Vagina (tissue), 2 donors: Measurements from ENCODE around the gene ATP5IF1. TPM values are rescaled to one million over a fixed set of nuclear protein-coding genes. Genes with fewer than 3 reads are reported as not detected.

ENCODE experiments used
- DNase-seq, 2 donors: peaks; one replicate each; pipeline ENCODE4 v3.0.0-alpha.2; 2017; ENCODE audit errors: extremely low spot score in 2 of 2
- H3K27ac ChIP-seq: fragments of 200-600 bp; sonication (generic); one replicate; pipeline ENCODE4 v1.5.1; 2019
- H3K27me3 ChIP-seq: fragments of 200-600 bp; sonication (generic); one replicate; pipeline ENCODE4 v1.5.1; 2019
- H3K36me3 ChIP-seq, 2 donors: fragments of 200-600 bp; sonication (generic); one replicate each; pipeline ENCODE4 v1.5.1; 2017 to 2019
- H3K4me1 ChIP-seq: fragments of 200-600 bp; sonication (generic); one replicate; pipeline ENCODE4 v1.5.1; 2019
- H3K4me3 ChIP-seq, 2 donors: fragments of 200-600 bp; sonication (generic); 1 replicate in 1 of 2; 2 replicates in 1 of 2; pipeline ENCODE4 v1.5.1; 2016 to 2019
- H3K9me3 ChIP-seq: fragments of 200-600 bp; sonication (generic); one replicate; pipeline ENCODE4 v1.5.1; 2019
- CTCF ChIP-seq, 3 experiments: fragments of 450-650 bp in 2 of 3; fragments of 200-600 bp in 1 of 3; sonication (generic) in 1 of 3; IDR thresholded peaks; one replicate each; pipeline ENCODE4 v1.5.1; 2017 to 2019; ENCODE audit warnings: antibody characterized with exemption in 3 of 3, mild to moderate bottlenecking in 2 of 3, moderate library complexity in 2 of 3
- POLR2A ChIP-seq, 2 donors: fragments of 450-650 bp; IDR thresholded peaks; one replicate each; pipeline ENCODE4 v1.6.1; 2017; ENCODE audit warnings: antibody characterized with exemption in 2 of 2, mild to moderate bottlenecking in 2 of 2, moderate library complexity in 2 of 2
- POLR2AphosphoS5 ChIP-seq, 2 donors: sonication (generic); formaldehyde crosslinking; IDR thresholded peaks; one replicate each; pipeline ENCODE4 v1.9.0; 2017; ENCODE audit warnings: antibody characterized with exemption in 2 of 2, mild to moderate bottlenecking in 2 of 2, low read depth in 1 of 2; ENCODE audit not compliant: insufficient read depth in 1 of 2
- intact Hi-C: fragments of 100-400 bp; cut with DNase I; formaldehyde crosslinking; loops from one replicate; pipeline ENCODE4 v1.15.1; 2023
- total RNA-seq: library from RNA; depleted of rRNA; stranded (reverse); fragments of >200 nt; gene quantifications from one replicate; pipeline ENCODE4 v1.2.3, GENCODE V29; 2016

Gene ATP5IF1
- total RNA-seq, 1 donor from 2014 or later, result 224 TPM

- intact Hi-C loops, result no loop called here
- Histone ChIP-seq H3K4me3 (peak overlapping the region; percentile 99 to 100), H3K27ac (peak overlapping the region; percentile 94), H3K9me3 (no peaks in the 10 kb centered on the region), H3K27me3 (no peaks in the 10 kb centered on the region), H3K36me3 (no peaks in the 10 kb centered on the region), H3K4me1 (peaks cover 27% of the 10 kb centered on the region)
- no peak for DNase-seq
- TF ChIP-seq POLR2AphosphoS5 (IDR thresholded peaks at IDR 0.05; ENCODE audit: insufficient read depth in 1 of 2, low read depth in 1 of 2) (no peak), POLR2A (IDR thresholded peaks at IDR 0.05) (no peak), CTCF (IDR thresholded peaks at IDR 0.05) (no peak)
These were observed 24.9 kb downstream of the ATP5IF1 start for GRCh38 chr1:28260803-28261174.

- intact Hi-C loops, result no loop called here
- no peak for DNase-seq
- H3K27ac ChIP-seq, result no peak overlapping the region
These were observed 29.0 kb downstream of the ATP5IF1 start for GRCh38 chr1:28264897-28265296.

GRCh38 chr1:28265577-28265976, 29.7 kb downstream of the ATP5IF1 start:
- Histone ChIP-seq H3K4me3 (no peak overlapping the region), H3K27me3 (no peaks in the 10 kb centered on the region), H3K9me3 (no peaks in the 10 kb centered on the region), H3K4me1 (peaks cover 18% of the 10 kb centered on the region), H3K36me3 (no peaks in the 10 kb centered on the region), H3K27ac (no peak overlapping the region)
- no peak for DNase-seq
- intact Hi-C loops, result no loop called here
- TF ChIP-seq POLR2A (IDR thresholded peaks at IDR 0.05) (no peak), CTCF (IDR thresholded peaks at IDR 0.05) (no peak), POLR2AphosphoS5 (IDR thresholded peaks at IDR 0.05; ENCODE audit: insufficient read depth in 1 of 2, low read depth in 1 of 2) (no peak)

More at GRCh38 chr1:28264897-28265296, 29.0 kb downstream of the ATP5IF1 start:
- TF ChIP-seq POLR2AphosphoS5 (IDR thresholded peaks at IDR 0.05; ENCODE audit: insufficient read depth in 1 of 2, low read depth in 1 of 2) (no peak), CTCF (IDR thresholded peaks at IDR 0.05) (no peak), POLR2A (IDR thresholded peaks at IDR 0.05) (no peak)
- no peaks in the 10 kb centered on the region for H3K36me3 ChIP-seq
- H3K4me1 ChIP-seq, result peaks cover 21% of the 10 kb centered on the region
- H3K27me3 ChIP-seq, result no peaks in the 10 kb centered on the region
- H3K4me3 ChIP-seq, result no peak overlapping the region
- H3K9me3 ChIP-seq, result no peaks in the 10 kb centered on the region

GRCh38 chr1:28266920-28267322, 31.0 kb downstream of the ATP5IF1 start:
- Histone ChIP-seq H3K36me3 (peaks cover 0 to 5% of the 10 kb centered on the region in 2 donors), H3K27me3 (no peaks in the 10 kb centered on the region), H3K4me3 (no peak overlapping the region), H3K4me1 (peaks cover 5% of the 10 kb centered on the region), H3K27ac (no peak overlapping the region), H3K9me3 (no peaks in the 10 kb centered on the region)
- intact Hi-C loops, result no loop called here
- no peak for DNase-seq
- TF ChIP-seq CTCF (IDR thresholded peaks at IDR 0.05), result no peak
- no peak for TF ChIP-seq POLR2A (IDR thresholded peaks at IDR 0.05)
- TF ChIP-seq POLR2AphosphoS5 (IDR thresholded peaks at IDR 0.05; ENCODE audit: insufficient read depth in 1 of 2, low read depth in 1 of 2), result no peak

- intact Hi-C loops, result no loop called here
- no peak for DNase-seq
- H3K36me3 ChIP-seq, result peaks cover 0 to 12% of the 10 kb centered on the region in 2 donors
- H3K27ac ChIP-seq, result no peak overlapping the region
- no peaks in the 10 kb centered on the region for H3K9me3 ChIP-seq
- H3K4me3 ChIP-seq, result no peak overlapping the region
- peaks cover 5% of the 10 kb centered on the region for H3K4me1 ChIP-seq
- no peak for TF ChIP-seq POLR2AphosphoS5 (IDR thresholded peaks at IDR 0.05; ENCODE audit: insufficient read depth in 1 of 2, low read depth in 1 of 2)
- no peak for TF ChIP-seq POLR2A (IDR thresholded peaks at IDR 0.05)
- TF ChIP-seq CTCF (IDR thresholded peaks at IDR 0.05), result no peak
- H3K27me3 ChIP-seq, result no peaks in the 10 kb centered on the region
These were observed 31.7 kb downstream of the ATP5IF1 start for GRCh38 chr1:28267633-28268032.
